GM19043 (cell line): ENCODE measurements around the gene FHIP1B.

ENCODE experiments used
- ATAC-seq: cut with Tn5 transposase; IDR thresholded peaks from one replicate; pipeline ENCODE4 v1.9.1; 2021; ENCODE audit warnings: low read depth; ENCODE audit not compliant: unreplicated experiment

The FHIP1B gene

DNA sequence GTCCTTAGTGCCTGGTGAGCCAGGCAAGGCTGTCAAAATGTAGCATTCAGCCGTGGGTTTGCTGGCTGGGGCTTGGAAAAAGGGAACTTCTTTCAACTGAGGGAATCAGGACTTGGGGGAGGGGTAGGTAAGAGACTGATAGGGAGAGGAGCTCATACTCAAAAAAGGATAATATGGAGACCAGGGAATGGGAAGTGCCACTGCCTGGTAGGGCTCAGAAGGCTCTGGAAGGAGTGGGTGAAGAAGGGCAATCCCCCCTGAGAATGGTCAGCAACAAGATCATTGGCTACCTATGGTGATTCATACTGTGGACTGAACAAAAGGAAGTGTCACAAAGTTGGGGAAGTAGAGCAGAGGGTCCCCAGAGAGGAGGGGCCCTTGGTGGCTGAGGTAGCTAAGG, 6.3 kb upstream of the FHIP1B start:
- no peak for ATAC-seq

GRCh38 chr11:6240139-6240538, 5.7 kb upstream of the FHIP1B start:
- ATAC-seq: no peak

- ATAC-seq: no peak
Observed at GRCh38 chr11:6238902-6239301, 4.5 kb upstream of the FHIP1B start, which contains the start of gene CNGA4. Gene CNGA4, plus strand, starts transcription at chr11:6239089. Its CDS starts 118 bp downstream, at chr11:6239207.

- ATAC-seq: no peak
Observed at GRCh38 chr11:6237761-6238302, 3.4 kb upstream of the FHIP1B start.

DNA sequence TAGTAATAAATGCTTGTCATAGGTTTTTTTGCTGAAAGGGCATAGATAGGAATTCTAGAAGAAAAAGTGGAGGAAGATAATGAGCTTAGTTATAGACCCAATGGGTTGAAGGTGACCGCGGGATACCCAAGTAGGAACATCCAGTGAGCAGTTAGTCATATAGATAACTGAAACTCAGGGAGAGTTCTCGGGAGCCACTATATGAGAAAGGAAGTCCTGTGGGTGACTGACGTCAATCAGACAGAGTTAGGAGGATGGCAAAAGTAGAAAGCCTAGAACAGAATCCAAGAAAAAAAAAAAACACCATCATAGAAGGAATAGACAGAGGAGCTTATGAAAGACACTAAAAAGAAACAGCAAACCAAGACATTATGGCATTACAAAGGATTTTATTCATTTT, 2.8 kb upstream of the FHIP1B start:
- no peak for ATAC-seq

GRCh38 chr11:6233984-6234386, 451 bp downstream of the FHIP1B start:
- ATAC-seq: no peak

- no peak for ATAC-seq
Observed at GRCh38 chr11:6232899-6233298, 1.5 kb downstream of the FHIP1B start.

GRCh38 chr11:6229911-6230310, 4.5 kb downstream of the FHIP1B start:
- ATAC-seq: no peak

DNA sequence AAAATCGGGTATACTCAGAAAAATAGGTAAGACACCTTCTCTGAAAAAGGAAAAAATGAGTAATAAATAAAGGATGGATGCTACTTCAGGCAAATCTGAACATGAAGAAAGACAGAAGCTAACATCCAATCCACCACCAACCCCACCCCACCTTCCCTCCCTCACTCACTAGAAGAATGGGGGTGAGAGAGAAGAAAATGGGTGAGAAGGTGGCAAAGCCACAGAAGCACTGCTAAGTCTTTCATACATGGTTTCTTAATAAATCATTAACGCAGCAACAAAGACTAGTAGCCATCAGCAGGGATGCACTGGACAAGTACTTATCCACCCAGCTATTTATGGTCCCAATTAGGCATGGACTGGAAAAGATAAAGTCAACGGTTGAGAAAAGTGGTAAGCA, 5.9 kb downstream of the FHIP1B start:
- ATAC-seq: no peak

GRCh38 chr11:6225896-6226295, 8.5 kb downstream of the FHIP1B start:
- ATAC-seq: no peak

- no peak for ATAC-seq
Observed at GRCh38 chr11:6225024-6225423, 9.4 kb downstream of the FHIP1B start.

DNA sequence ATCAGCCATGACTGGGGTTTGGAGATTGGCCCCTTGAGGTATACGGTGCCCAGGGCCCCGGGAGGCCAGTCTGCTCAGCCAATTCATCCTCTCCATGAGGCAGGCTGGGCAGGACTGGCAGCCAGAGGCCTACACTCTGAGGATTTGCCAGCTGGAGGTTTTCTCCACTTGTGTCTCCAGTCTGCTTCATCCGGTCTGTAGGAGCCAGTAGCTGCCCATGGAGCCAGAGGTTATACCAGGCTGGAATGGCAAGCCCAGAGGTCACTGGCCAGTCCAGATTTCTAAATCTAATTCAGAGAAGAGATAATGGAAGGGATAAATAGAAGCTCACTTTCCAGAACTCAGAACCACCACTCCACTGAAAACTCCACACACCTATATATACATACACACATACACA, 10.0 kb downstream of the FHIP1B start:
- no peak for ATAC-seq

GRCh38 chr11:6223854-6224253, 10.6 kb downstream of the FHIP1B start:
- no peak for ATAC-seq

DNA sequence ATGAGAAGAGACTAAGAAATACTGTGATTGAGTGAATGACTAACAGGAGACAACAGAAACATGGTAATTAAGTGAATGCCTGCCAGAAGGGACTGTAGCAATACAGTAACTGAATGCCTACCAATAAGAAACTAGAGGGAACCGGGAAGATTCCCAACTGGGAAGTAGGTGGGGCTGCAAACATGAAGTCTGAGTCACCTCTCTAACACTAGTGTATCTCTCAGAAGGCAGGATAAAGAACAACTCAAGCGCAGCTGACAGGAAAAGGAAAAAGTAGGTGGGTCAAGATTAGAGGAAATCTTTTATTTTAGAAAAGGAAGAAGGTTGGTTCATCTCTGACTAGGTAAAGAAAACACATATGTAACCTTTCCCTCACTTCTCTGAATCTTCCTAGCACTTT, 15.1 kb downstream of the FHIP1B start:
- no peak for ATAC-seq

GRCh38 chr11:6217722-6218121, 16.7 kb downstream of the FHIP1B start:
- no peak for ATAC-seq

GRCh38 chr11:6216501-6216900, 17.9 kb downstream of the FHIP1B start:
- no peak for ATAC-seq

DNA sequence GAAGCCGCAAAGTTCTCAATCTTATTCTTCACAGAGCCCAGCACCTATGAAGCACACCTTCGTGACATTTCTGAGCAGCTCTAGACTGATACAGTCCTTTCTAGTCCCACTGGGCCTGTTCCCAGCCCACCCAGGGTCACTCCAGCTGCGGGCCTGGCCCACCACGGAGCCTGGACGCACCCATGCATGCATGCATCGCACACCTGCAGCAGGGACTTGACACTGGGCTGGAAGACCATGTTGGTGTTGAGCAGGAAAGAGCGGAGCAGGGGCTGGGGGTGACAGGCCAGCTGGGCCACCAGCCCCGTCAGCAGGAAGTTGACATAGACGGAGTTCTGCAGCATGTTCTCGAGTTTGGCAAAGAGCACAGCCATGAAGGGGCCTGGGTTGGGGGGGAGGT, 19.9 kb downstream of the FHIP1B start:
- ATAC-seq: no peak

GRCh38 chr11:6210274-6210955, 24.0 kb downstream of the FHIP1B start:
- ATAC-seq: no peak

- no peak for ATAC-seq
Observed at GRCh38 chr11:6209801-6210200, 24.6 kb downstream of the FHIP1B start.

DNA sequence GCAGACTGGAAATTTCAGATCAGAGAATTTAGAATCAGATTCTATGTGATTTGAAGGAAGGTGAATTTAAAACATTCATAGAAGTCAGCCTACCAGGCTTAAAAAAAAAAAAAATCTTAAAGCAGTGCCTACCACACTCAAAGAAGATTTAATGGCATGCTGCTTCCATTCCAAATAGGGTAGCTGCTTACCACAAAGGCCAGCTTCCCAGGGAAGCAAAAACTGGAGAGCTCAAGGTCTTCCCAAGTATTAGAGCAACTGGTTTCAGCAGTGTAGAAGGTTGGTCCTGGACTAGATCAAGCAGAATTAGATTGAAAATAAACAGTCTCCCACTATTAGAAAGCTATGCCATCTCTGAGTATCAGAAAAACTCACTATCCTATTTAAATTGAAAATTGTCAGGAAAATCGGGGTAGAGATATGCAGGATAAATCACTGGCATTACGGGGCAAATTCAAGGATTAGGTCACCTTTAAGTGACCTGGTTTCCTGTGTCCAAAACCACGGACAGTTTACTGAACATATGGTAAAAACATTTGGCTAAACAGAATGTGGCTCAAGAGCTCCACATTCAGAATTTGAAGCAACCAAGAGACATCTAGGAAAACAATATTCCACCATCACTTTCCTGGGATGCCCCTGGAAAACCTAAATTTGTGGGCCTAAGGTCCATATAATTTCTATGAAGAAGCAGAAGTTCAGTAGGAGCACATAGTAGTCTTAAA, 27.8 kb downstream of the FHIP1B start:
- ATAC-seq: no peak

- ATAC-seq: no peak
Observed at GRCh38 chr11:6205366-6205765, 29.1 kb downstream of the FHIP1B start, which contains the start of gene C11orf42. Gene C11orf42, plus strand, starts transcription at chr11:6205557. Its CDS starts 59 bp downstream, at chr11:6205616.

GRCh38 chr11:6204706-6205105, 29.7 kb downstream of the FHIP1B start:
- no peak for ATAC-seq
